Left kidney (tissue), 2 donors: Measurements from ENCODE around the gene OSBPL7. TPM values are rescaled to one million over a fixed set of nuclear protein-coding genes. Genes with fewer than 3 reads are reported as not detected.

Experiments used
- DNase-seq: peaks from one replicate; pipeline ENCODE4 v3.0.0-alpha.2; 2013
- polyA plus RNA-seq: library from polyadenylated mRNA; unstranded; fragments of 120-200 nt; gene quantifications from one replicate; pipeline ENCODE4 v1.2.1, GENCODE V29; 2013; ENCODE audit not compliant: insufficient read length

OSBPL7 gene
- polyA plus RNA-seq, 1 donor = 16.7 TPM

DNA sequence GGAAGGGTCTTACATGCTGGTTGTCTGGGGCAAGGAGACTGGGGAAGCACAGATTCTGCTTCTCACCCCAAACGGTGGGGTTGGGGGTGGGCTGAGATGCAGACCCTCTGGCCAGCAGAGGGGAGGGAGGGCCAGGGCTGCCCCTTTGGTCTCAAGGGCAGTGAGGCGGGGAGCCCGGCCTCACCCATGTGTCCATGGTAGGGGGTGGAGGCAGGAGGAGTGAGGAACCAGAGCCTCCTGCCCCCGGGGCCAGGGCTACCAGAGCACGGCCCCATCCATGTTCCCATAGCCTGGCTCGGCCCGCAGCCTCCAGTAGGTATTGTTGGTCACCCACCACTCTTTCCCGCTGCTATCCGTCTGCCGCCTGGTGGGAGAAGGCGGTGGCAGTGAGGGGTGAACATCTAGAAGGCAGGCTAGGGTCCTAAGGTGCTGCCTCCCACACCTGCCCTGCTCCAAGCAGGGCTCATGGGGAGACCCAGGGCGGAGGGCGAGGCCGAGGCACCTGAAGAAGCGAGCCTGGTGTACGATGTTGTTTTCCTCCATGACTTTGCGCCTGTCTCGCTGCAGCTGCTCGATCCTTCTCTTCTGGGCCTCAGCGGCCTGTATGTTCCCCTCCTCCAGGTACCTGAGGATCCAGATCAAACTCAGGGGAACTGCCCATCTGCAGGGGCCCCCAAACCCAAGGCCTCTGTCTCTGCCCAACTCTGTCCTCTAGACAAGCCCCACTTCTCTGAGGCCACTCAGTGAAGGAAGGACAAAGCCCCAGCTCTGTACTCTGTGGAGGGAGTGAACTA is 13.4 kb downstream of the OSBPL7 start:
- DNase-seq = no peak

DNA sequence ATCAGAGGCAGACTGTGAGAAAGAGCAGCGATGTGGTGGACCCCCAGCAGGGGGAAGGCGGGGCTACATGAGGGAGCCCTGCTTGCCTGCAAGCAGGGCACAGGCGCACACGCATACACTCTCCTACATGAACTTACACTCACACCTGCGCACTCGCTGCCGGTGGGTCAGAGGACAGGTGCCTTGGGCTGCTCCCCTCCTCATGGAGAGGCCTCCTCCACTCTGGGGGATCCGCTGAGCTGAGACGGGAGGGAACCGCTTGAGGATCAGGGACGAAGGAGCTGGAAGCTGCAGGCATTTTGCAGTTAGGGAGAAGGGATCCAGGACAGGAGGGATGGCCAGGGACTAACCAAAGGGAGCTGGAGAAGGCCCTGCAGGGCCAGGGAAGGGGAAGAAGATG is 14.2 kb downstream of the OSBPL7 start:
- DNase-seq = no peak

DNA sequence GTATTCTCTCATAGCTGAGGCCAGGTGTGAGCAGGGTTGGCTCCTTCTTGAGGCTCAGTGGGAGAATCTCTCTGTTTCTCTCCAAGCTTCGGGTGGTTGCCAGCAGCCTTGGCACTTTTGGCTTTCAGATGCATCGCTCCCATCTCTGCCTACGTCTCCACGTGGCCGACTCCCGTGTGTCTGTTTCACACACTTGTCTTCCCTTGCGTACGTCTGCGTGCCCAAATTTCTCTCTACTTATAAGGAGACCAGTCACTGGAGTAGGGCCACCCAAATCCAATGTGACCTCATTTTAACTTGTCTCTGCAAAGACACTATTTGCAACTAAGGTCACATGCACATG is 14.7 kb downstream of the OSBPL7 start:
- no peak for DNase-seq

GRCh38 chr17:47806026-47806912 is 15.3 kb downstream of the OSBPL7 start:
- no peak for DNase-seq

DNA sequence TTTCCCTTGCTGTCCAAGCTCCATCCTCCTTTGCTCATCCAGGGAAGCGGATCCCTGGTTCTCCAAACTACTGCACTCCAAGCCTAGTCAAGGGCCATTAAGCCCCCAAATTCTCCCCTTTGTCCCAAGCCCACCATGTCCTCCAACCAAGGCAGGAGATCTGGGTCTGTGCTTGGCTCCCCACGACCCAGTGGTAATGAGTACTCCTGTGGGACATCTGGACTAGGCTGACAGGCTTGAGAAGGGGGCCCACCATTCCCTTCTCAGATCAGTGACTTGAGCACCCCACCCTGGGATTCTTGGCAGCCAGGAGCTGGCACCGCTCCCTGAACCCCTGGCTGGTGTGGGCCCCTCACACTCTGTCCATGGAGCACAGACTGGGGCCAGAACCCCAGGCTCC is 17.1 kb downstream of the OSBPL7 start:
- no peak for DNase-seq

DNA sequence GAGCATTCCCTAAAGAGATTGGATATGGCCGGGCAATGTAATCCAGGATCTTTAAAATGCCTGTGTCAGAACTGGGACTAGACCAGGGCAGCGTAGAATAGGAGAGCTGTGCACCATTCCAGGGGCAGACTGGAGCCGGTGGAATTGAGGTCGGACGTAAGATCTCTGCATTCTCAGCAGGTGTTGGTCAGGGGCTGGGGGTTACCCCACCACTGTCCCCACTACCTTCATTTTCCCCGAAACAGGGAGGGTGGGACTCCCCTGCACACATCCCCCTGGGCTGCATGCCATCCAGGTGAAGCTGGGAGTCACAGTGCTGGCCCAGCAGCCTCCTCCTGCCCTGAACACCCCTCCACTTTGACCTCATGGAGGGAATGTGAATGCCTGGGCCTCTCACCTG is 17.8 kb downstream of the OSBPL7 start:
- DNase-seq = no peak

DNA sequence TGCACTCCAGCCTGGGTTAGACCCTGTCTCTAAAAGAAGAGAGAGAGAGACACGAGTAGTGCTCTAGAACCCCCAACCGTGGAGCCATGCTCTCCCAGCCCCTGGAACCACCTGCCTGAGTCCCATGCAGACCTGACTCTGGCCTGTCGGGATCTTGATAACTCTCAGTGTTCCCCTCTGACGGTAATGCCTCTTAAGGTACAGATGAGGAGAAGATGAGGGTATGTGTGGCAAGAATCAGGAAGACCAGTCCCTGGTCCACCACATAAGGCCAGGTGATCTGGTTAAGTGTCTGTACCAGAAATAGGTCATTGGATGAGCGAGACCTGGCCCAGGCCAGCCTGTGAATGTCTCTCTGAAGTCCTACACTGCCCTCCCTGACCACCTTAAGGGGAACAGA is 18.4 kb downstream of the OSBPL7 start:
- no peak for DNase-seq

- no peak for DNase-seq
These were observed 19.1 kb downstream of the OSBPL7 start for GRCh38 chr17:47802341-47803022.

DNA sequence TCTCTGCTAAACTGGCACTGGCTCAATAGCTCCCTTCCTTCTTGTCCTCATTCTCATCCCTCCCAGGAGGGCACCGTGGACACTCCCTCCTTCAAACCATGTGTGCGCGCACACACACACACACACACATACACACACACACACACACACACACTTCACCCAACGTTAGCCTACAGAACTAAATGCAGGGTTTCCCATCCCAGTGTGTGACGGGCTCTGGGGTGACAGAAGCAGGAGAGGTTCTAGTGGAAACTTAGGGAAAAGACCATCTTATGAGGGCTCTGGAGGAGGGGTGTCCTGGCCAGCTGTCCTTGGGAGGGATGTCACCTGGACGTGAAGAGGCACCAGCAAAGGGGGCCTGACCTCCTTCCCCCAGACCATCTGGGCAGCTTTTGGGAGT is 19.7 kb downstream of the OSBPL7 start:
- no peak for DNase-seq

DNA sequence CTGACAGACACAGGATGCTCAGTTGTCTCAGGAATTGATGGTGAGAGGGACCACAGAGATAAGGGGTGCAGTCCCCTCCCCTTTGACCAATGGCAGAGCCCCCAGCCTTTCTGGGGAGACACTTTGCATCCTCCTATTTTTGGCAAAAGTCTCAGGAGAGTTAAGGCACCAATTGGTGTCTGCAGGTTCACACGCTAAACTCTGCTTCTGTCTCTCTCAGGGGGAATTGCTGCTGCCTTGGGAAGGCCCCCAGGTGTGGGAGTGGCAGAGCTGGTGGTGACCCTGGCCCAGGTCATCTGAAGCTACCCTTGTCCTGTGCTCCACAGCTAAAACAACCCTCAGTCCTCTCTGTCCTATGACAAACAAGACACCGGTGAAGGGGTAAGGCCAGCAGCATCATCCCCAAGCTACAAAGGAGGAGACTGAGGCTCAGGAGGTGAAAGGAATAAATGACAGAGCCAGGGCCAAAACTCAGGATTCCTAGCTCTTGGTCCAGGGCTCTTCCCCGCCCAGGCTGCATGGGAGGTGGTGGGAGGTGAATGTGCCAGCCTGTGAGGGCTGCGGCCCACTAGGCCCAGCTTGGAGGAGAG is 20.3 kb downstream of the OSBPL7 start:
- no peak for DNase-seq

GRCh38 chr17:47800686-47801085 is 20.9 kb downstream of the OSBPL7 start:
- no peak for DNase-seq

DNA sequence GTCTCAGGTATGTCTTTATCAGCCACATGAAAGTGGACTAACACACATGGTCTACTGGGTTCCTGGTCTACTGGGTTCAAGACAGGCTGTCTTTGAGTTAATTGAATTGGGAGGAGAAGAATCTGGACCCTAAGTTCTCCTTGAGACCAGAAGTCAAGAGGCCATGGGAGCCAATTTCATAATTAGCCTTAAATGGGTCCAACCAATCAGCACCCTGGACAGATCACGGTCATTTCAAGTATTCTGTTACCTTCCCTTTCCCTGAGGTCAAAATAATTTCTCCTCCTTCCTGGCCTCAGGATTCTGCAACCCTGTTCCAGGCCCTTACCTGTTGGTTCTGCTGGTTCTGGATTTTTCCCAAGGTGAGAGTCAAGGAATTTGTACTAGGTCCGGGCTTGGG is 23.8 kb downstream of the OSBPL7 start:
- DNase-seq = no peak

DNA sequence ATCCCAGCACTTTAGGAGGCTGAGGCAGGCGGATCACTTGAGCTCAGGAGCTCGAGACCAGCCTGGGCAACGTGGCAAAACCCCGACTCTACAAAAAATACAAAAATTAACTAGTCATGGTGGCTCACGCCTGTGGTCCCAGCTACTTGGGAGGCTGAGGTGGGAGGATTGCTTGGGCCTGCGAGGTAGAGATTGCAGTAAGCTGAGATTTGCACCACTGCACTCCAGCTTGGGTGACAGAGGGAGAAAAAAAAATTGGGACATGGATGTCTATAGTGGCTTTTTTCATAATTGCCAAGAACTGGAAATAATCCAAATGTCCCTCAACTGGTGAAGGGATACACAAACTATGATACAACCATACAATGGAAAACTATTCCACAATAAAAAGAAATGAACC is 28.6 kb downstream of the OSBPL7 start:
- no peak for DNase-seq

GRCh38 chr17:47792457-47792856 is 29.1 kb downstream of the OSBPL7 start:
- DNase-seq = no peak

- no peak for DNase-seq
These were observed 30.6 kb downstream of the OSBPL7 start for GRCh38 chr17:47791025-47791424.

GRCh38 chr17:47789611-47790561 is 31.7 kb downstream of the OSBPL7 start:
- DNase-seq = no peak

GRCh38 chr17:47785538-47786123 is 36.0 kb downstream of the OSBPL7 start:
- peak; percentile 50 for DNase-seq

GRCh38 chr17:47781397-47781796 is 40.2 kb downstream of the OSBPL7 start:
- DNase-seq = no peak

DNA sequence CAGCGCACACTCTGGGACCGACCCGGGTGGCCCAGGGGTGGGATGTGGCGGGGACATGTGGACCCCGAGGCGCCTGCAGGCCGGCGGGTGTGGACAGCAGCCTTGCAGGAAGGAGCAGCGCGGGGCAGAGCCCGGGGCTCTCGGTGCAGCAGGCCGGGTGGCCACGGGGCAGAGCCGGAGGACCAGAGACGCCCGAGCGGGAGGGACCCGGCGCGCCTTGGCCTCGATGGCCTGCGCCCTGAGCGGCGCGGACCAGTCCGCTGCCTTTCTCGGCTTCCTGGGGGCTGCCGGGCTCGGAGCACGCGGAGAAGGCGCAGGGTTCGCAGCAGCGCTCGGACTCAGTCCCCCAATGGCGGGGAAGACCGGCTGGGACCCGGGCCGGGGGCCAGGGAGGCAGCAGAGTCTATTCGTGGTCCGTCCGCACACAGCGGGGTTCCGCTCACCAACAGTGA is 43.4 kb downstream of the OSBPL7 start:
- no peak for DNase-seq

GRCh38 chr17:47776330-47777197 is 45.0 kb downstream of the OSBPL7 start:
- DNase-seq = no peak
